Stimulated activated naive CD8-positive, alpha-beta T cell treated with anti-CD3 and anti-CD28 coated beads, Interleukin-15, Interleukin-2, amounts not matched to agents 100 ng/mL and 50 ng/mL, for 24 hours (primary cell): ENCODE results near the gene P2RY2.

ENCODE experiments used
- H3K27ac Mint-ChIP-seq: one replicate; pipeline ENCODE4 v1.8.0; 2021; ENCODE audit warnings: mild to moderate bottlenecking, mixed read lengths
- H3K27me3 Mint-ChIP-seq: one replicate; pipeline ENCODE4 v1.8.0; 2021; ENCODE audit warnings: mixed read lengths
- H3K36me3 Mint-ChIP-seq: one replicate; pipeline ENCODE4 v1.8.0; 2021; ENCODE audit warnings: low read depth, mixed read lengths
- H3K4me1 Mint-ChIP-seq: one replicate; pipeline ENCODE4 v1.8.0; 2021; ENCODE audit warnings: low read depth, mixed read lengths
- H3K4me3 Mint-ChIP-seq: one replicate; pipeline ENCODE4 v1.8.0; 2021; ENCODE audit warnings: mild to moderate bottlenecking, mixed read lengths
- H3K9me3 Mint-ChIP-seq: one replicate; pipeline ENCODE4 v1.8.0; 2021; ENCODE audit warnings: mixed read lengths

P2RY2 gene

DNA sequence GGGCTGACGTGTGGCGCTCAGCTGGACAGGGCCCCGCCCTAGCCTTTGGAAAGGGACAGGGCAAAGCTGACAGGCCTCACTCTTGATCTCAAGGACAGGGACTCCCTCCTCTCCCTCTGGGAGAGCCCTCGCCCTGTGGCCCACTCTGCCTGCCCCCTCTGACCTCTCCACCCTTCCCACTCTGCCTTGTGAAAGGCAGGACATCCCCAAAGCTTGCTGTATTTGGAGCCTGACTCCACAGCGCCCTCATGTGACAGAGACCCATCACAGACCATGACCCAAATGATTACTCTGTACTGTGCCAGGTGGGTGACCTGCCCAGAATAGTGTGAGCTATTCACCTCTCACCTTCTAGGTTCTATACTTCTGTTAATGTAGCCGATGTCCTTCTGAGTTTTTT is 18.8 kb downstream of the P2RY2 start:
- Mint-ChIP-seq H3K36me3 (no peaks in the 10 kb centered on the region), H3K27ac (no peak overlapping the region), H3K4me1 (no peaks in the 10 kb centered on the region), H3K4me3 (no peak overlapping the region), H3K27me3 (peaks cover 3% of the 10 kb centered on the region), H3K9me3 (no peaks in the 10 kb centered on the region)

GRCh38 chr11:73237471-73238290 is 19.6 kb downstream of the P2RY2 start:
- H3K4me1 Mint-ChIP-seq, result no peaks in the 10 kb centered on the region
- H3K9me3 Mint-ChIP-seq, result no peaks in the 10 kb centered on the region
- H3K27ac Mint-ChIP-seq, result no peak overlapping the region
- H3K36me3 Mint-ChIP-seq, result no peaks in the 10 kb centered on the region
- H3K4me3 Mint-ChIP-seq, result no peak overlapping the region
- H3K27me3 Mint-ChIP-seq, result peaks cover 3% of the 10 kb centered on the region

DNA sequence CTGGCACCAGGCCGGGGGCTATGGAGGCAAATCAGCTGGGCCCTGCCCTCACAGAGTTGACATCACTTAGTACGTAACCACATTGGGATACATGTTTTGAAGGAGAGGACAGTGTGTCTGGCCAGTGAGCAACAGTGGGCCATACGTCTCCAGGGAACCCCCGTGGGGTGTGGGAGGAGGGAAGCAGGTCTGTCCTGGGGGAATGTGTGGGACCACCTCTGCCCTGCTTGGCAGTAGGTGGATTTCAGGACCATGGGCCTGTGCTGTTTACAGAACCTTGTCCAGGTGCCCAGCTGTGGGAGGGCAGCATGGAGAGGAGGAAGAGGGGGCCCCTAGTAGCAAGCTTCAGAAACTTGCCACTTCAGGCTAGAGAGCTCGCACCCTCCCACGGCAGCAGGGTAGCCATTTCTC is 21.0 kb downstream of the P2RY2 start:
- no peaks in the 10 kb centered on the region for H3K9me3 Mint-ChIP-seq
- H3K27me3 Mint-ChIP-seq, result peaks cover 3% of the 10 kb centered on the region
- no peaks in the 10 kb centered on the region for H3K4me1 Mint-ChIP-seq
- H3K27ac Mint-ChIP-seq, result no peak overlapping the region
- H3K36me3 Mint-ChIP-seq, result no peaks in the 10 kb centered on the region
- H3K4me3 Mint-ChIP-seq, result no peak overlapping the region

DNA sequence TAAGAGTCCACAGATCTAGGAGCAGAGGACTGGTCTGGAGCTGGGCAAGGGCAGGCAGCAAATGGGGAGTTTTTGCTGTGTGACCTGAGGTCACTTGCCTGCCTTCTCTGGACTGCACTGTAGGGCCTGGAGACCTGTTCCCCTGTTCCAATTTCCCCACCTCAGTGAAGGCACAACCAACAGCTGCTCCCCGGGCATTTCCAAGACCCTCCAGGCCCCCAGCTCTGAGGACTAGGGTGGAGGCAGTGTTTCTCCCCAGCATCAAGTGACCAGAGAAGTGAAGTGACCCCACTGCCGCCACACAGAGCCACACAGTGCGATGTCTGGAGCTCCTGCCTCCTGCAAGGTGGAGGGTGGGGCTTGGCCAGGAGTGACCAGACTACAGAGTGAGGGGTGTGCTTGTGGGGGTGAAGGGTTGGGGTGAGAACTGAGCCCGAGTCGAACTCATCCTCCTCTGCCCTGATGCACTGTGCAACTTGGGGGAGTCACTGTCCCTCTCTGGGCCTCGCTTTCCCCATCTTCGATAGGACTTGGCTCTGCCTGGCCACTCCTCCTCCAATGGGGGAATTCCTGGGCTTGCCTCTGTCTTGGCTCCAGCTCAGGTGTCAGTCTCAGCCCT is 21.6 kb downstream of the P2RY2 start:
- Mint-ChIP-seq H3K27me3 (peaks cover 3% of the 10 kb centered on the region), H3K9me3 (no peaks in the 10 kb centered on the region), H3K27ac (no peak overlapping the region), H3K4me1 (no peaks in the 10 kb centered on the region), H3K4me3 (no peak overlapping the region), H3K36me3 (no peaks in the 10 kb centered on the region)

GRCh38 chr11:73240190-73240781 is 22.2 kb downstream of the P2RY2 start:
- no peaks in the 10 kb centered on the region for H3K4me1 Mint-ChIP-seq
- no peak overlapping the region for H3K27ac Mint-ChIP-seq
- no peaks in the 10 kb centered on the region for H3K9me3 Mint-ChIP-seq
- H3K36me3 Mint-ChIP-seq, result no peaks in the 10 kb centered on the region
- no peak overlapping the region for H3K4me3 Mint-ChIP-seq
- H3K27me3 Mint-ChIP-seq, result peaks cover 3% of the 10 kb centered on the region

DNA sequence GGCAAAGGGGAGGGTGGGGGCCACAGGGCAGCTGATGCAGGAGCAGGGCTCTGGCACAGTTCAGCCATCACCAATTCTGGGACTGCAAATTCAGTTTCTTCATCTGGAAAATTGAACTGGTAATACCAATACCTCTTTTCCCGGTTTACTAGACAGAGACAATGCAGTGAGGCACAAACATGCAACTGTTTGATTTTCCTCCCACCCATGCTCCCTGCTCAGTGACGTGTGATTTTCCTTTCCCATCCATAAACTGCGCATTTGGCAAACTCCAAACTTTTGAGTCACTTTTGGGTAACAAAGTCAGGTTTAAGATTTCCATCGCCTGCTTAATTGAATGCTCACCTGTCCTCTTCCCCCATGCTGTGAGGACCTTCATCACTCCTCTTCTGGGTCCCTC is 23.2 kb downstream of the P2RY2 start:
- Mint-ChIP-seq H3K27ac (no peak overlapping the region), H3K4me3 (no peak overlapping the region), H3K9me3 (no peaks in the 10 kb centered on the region), H3K4me1 (no peaks in the 10 kb centered on the region), H3K36me3 (no peaks in the 10 kb centered on the region), H3K27me3 (peaks cover 3% of the 10 kb centered on the region)

- Mint-ChIP-seq H3K27ac (no peak overlapping the region), H3K36me3 (no peaks in the 10 kb centered on the region), H3K27me3 (peaks cover 3% of the 10 kb centered on the region), H3K4me3 (no peak overlapping the region), H3K9me3 (no peaks in the 10 kb centered on the region), H3K4me1 (no peaks in the 10 kb centered on the region)
These were observed 24.4 kb downstream of the P2RY2 start for GRCh38 chr11:73242251-73243092.

DNA sequence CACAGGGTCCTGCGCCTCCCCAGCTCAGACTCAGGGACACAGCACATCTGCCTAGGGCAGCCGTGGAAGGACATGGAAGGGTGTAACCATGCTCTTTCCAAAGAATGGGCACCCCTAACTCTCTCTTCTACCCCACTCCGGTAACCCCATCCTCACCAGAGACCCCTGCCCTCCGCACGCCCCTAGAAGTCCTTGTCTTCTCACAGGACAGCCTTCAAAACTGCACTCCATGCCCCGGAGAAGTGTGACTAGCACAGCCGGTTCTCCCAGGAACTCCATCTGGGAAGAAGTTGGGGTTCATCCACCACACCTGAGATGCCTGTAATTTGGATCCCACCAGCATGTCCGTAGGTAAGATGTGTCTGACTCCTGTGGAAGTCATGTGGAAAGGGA is 25.0 kb downstream of the P2RY2 start:
- no peak overlapping the region for H3K4me3 Mint-ChIP-seq
- H3K27ac Mint-ChIP-seq, result no peak overlapping the region
- H3K27me3 Mint-ChIP-seq, result peaks cover 3% of the 10 kb centered on the region
- H3K36me3 Mint-ChIP-seq, result no peaks in the 10 kb centered on the region
- H3K4me1 Mint-ChIP-seq, result no peaks in the 10 kb centered on the region
- no peaks in the 10 kb centered on the region for H3K9me3 Mint-ChIP-seq

DNA sequence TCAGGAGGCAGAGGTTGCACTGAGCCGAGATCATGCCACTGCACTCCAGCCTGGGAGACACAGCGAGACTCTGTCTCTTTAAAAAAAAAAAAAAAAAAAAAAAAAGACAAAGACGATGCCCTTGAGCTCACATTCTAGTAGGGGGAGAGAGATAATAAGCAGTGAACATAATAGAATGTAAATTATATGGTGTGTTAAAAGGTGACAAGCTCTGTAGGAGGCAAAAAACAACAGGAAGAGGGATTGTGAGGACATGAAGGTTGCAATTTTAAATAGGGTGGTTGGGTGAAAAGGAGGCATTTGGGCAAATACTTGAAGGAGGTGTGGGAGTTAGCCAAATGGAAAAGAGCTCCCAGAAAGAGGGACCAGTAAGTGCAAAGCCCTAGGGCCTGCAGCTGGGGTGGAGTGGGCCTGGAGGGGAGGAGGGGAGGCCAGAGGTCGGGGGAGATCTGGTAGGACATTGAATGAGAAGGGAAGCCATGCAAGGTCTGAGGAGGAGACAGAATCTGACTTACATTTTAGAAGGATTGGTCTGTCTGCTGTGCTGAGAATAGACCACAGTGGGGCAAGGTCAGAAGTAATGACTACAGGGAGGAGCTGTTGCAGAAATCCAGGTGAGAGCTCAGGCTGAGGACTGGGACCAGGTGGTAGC is 26.6 kb downstream of the P2RY2 start:
- Mint-ChIP-seq H3K27ac (no peak overlapping the region), H3K36me3 (no peaks in the 10 kb centered on the region), H3K4me1 (peaks cover 6% of the 10 kb centered on the region), H3K9me3 (no peaks in the 10 kb centered on the region), H3K27me3 (peaks cover 3% of the 10 kb centered on the region), H3K4me3 (no peak overlapping the region)

DNA sequence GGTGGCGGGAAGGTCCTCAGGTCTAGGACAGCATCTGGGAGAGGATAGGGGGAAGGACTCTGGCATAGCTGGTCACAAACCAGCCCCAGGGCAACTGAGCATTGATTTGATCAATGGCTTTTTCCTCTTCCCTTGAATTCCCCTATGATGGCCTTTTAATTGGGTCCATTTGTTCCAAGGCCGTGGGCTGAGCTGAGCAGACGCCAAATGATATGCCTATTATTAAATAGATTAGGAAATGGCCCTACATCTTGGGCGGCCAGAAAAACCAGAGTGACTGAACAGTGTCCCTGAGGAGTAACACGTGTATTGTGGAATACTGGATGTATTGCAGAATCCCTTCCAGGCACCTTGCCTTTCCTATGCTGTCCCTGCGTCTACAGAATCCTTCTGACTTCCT is 27.4 kb downstream of the P2RY2 start:
- Mint-ChIP-seq H3K9me3 (no peaks in the 10 kb centered on the region), H3K27me3 (peaks cover 3% of the 10 kb centered on the region), H3K4me1 (peaks cover 7% of the 10 kb centered on the region), H3K4me3 (no peak overlapping the region), H3K27ac (no peak overlapping the region), H3K36me3 (no peaks in the 10 kb centered on the region)

- Mint-ChIP-seq H3K9me3 (no peaks in the 10 kb centered on the region), H3K27me3 (peaks cover 3% of the 10 kb centered on the region), H3K4me1 (peaks cover 7% of the 10 kb centered on the region), H3K4me3 (no peak overlapping the region), H3K36me3 (no peaks in the 10 kb centered on the region), H3K27ac (no peak overlapping the region)
These were observed 28.2 kb downstream of the P2RY2 start for GRCh38 chr11:73246303-73246702.

DNA sequence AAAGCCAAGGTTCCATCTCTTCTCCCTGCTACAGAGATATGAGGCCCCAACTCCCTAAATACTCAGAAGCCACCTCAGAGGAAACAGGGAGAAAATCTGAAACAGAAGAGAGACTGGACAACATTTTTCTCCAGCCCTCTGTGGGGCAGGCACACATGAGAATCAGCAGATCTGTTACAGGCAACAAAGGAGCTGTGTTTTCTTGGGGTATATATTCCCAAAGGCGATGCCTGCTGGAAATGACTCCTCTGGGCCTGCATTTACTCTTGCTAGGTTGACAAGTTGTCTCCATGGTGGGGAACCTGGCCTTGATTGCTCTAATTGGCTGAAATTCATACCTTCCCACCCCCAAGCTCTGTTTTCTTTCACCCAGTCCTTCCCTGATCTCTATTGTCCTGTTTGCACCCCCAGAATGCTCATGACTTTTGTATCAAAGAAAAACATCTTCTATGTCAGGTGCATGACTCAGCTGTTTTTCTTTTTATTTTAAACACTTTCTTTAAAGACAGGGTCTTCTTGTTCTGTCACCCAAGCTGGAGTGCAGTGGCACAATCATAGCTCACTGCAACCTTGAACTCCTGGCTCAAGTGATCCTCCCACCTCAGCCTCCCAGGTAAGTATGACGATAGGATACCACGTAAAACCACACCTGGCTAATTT is 30.6 kb downstream of the P2RY2 start:
- no peaks in the 10 kb centered on the region for H3K27me3 Mint-ChIP-seq
- H3K4me3 Mint-ChIP-seq, result no peak overlapping the region
- H3K27ac Mint-ChIP-seq, result peak overlapping the region; percentile 64
- H3K36me3 Mint-ChIP-seq, result no peaks in the 10 kb centered on the region
- peaks cover 7% of the 10 kb centered on the region for H3K4me1 Mint-ChIP-seq
- H3K9me3 Mint-ChIP-seq, result no peaks in the 10 kb centered on the region

GRCh38 chr11:73249304-73249703 is 31.2 kb downstream of the P2RY2 start:
- H3K36me3 Mint-ChIP-seq, result no peaks in the 10 kb centered on the region
- no peaks in the 10 kb centered on the region for H3K9me3 Mint-ChIP-seq
- H3K27me3 Mint-ChIP-seq, result no peaks in the 10 kb centered on the region
- peaks cover 7% of the 10 kb centered on the region for H3K4me1 Mint-ChIP-seq
- H3K27ac Mint-ChIP-seq, result no peak overlapping the region
- no peak overlapping the region for H3K4me3 Mint-ChIP-seq
